ENCODE data around the gene SECISBP2.
A peak's percentile ranks its signal among the peaks of the same experiment; 100 is the strongest.
"Not testable (repeated sequence)": the region's sequence is repeated elsewhere in the genome, so short reads cannot be mapped to it uniquely, and the experiment has no call there.

Gene SECISBP2

GRCh38 chr9:89367281-89367680 is 49.0 kb downstream of the SECISBP2 start:
- no peak for DNase-seq

GRCh38 chr9:89367726-89368437 is 49.6 kb downstream of the SECISBP2 start:
- no peak for DNase-seq

GRCh38 chr9:89368550-89368949 is 50.2 kb downstream of the SECISBP2 start:
- no peak for DNase-seq

GRCh38 chr9:89368978-89369377 is 50.7 kb downstream of the SECISBP2 start:
- DNase-seq = no peak

- no peak for DNase-seq
Observed at GRCh38 chr9:89370593-89370992, 52.3 kb downstream of the SECISBP2 start.

GRCh38 chr9:89371791-89372190 is 53.5 kb downstream of the SECISBP2 start:
- not testable (repeated sequence) for DNase-seq

GRCh38 chr9:89372230-89372816 is 54.0 kb downstream of the SECISBP2 start:
- DNase-seq = peak; percentile 4

GRCh38 chr9:89372979-89373378 is 54.7 kb downstream of the SECISBP2 start:
- DNase-seq = no peak

- DNase-seq = peak; percentile 64
Observed at GRCh38 chr9:89374176-89374575, 55.9 kb downstream of the SECISBP2 start.

GRCh38 chr9:89375191-89375760 is 57.0 kb downstream of the SECISBP2 start:
- DNase-seq = no peak

GRCh38 chr9:89376286-89376685 is 58.0 kb downstream of the SECISBP2 start:
- no peak for DNase-seq

GRCh38 chr9:89376741-89377351 is 58.5 kb downstream of the SECISBP2 start:
- DNase-seq = no peak

GRCh38 chr9:89377411-89377810 is 59.1 kb downstream of the SECISBP2 start:
- no peak for DNase-seq

GRCh38 chr9:89378541-89378940 is 60.2 kb downstream of the SECISBP2 start:
- DNase-seq = no peak

GRCh38 chr9:89379031-89379430 is 60.7 kb downstream of the SECISBP2 start:
- no peak for DNase-seq

GRCh38 chr9:89379508-89380115 is 61.3 kb downstream of the SECISBP2 start:
- no peak for DNase-seq

- no peak for DNase-seq
Observed at GRCh38 chr9:89380437-89381307, 62.4 kb downstream of the SECISBP2 start.

GRCh38 chr9:89381308-89381609 is 63.0 kb downstream of the SECISBP2 start:
- no peak for DNase-seq

- no peak for DNase-seq
Observed at GRCh38 chr9:89382026-89382986, 64.0 kb downstream of the SECISBP2 start.

- DNase-seq = no peak
Observed at GRCh38 chr9:89383030-89383720, 64.9 kb downstream of the SECISBP2 start.

Data from EL (cell line).